HCT116 (cell line): ENCODE results near the gene CLSTN1. TPM values are rescaled to one million over a fixed set of nuclear protein-coding genes. Genes with fewer than 3 reads are reported as not detected.
"Not testable (repeated sequence)": the region's sequence is repeated elsewhere in the genome, so short reads cannot be mapped to it uniquely, and the experiment has no call there.

ENCODE experiments used
- ATAC-seq: fragments of 200-7000 bp; cut with Tn5 transposase; 2 replicates; pipeline ENCODE4 v1.9.1; 2020; ENCODE audit warnings: mild to moderate bottlenecking, moderate library complexity
- BruUV-seq: library from RNA; stranded (reverse); fragments of 400-500 nt; replicated peaks from 2 replicates; lab custom pipeline; 2021; lab: Mats Ljungman, UMichigan
- CTCF ChIA-PET: fragments of 300-600 bp; sonication (Branson Sonifier 250); formaldehyde crosslinking; loops from one replicate; lab custom pipeline; 2021; ENCODE audit warnings: antibody characterized with exemption; lab: Charles Lee
- POLR2A ChIA-PET: fragments of 300-600, 350-600 bp; sonication (Branson Sonifier 250); formaldehyde crosslinking; loops from one replicate; lab custom pipeline; 2021; ENCODE audit warnings: antibody characterized with exemption; lab: Charles Lee
- RAD21 ChIA-PET, 2 experiments: fragments of 300-600 bp; sonication (Branson Sonifier 250); formaldehyde crosslinking; loops; one replicate each; lab custom pipeline; 2023; ENCODE audit warnings: low total read pairs in 2 of 2; ENCODE audit not compliant: uncharacterized antibody in 2 of 2, unreplicated experiment in 2 of 2, low non-redundant PET in 1 of 2; lab: Charles Lee
- DNase-seq: peaks from one replicate; pipeline ENCODE4 v3.0.0-alpha.2; 2010; ENCODE audit warnings: low read depth, low spot score
- H2AFZ ChIP-seq: fragments of 200-600 bp; shearing (Covaris generic), sonication (generic); 2 replicates; pipeline ENCODE4 v1.6.1; 2017; ENCODE audit warnings: low read depth, mixed run types, mixed read lengths, antibody characterized with exemption, low read length; ENCODE audit not compliant: poor library complexity, severe bottlenecking
- H3K27ac ChIP-seq: 2 replicates; pipeline ENCODE4 v1.5.1; 2012; ENCODE audit warnings: low read depth, low read length
- H3K27me3 ChIP-seq: fragments of 200-600 bp; sonication (generic); 2 replicates; pipeline ENCODE4 v1.6.1; 2016; ENCODE audit warnings: mixed run types, low read length, mixed read lengths; ENCODE audit not compliant: insufficient read depth
- H3K36me3 ChIP-seq, 2 experiments: fragments of 200-500 bp in 1 of 2; fragments of 200-600 bp in 1 of 2; sonication (Bioruptor generic) in 1 of 2; sonication (generic) in 1 of 2; 2 replicates each; pipeline versions ENCODE4 v1.5.1 to v1.6.1; 2014 to 2016; ENCODE audit warnings: low read length in 2 of 2, inconsistent platforms in 1 of 2, mixed read lengths in 1 of 2, mixed run types in 1 of 2; ENCODE audit not compliant: insufficient read depth in 2 of 2, control insufficient read depth in 1 of 2
- H3K4me1 ChIP-seq, 2 experiments: fragments of 200-600 bp in 1 of 2; sonication (generic) in 1 of 2; 2 replicates each; pipeline versions ENCODE4 v1.5.1 to v1.6.1; 2012 to 2017; ENCODE audit warnings: low read length in 2 of 2, inconsistent platforms in 1 of 2, mild to moderate bottlenecking in 1 of 2, mixed read lengths in 1 of 2, mixed run types in 1 of 2, moderate library complexity in 1 of 2; ENCODE audit not compliant: insufficient read depth in 2 of 2, control insufficient read depth in 1 of 2
- H3K4me2 ChIP-seq: fragments of 200-600 bp; sonication (generic); 2 replicates; pipeline ENCODE4 v1.6.1; 2017; ENCODE audit warnings: mixed run types, low read length, mixed read lengths
- H3K4me3 ChIP-seq, 2 experiments: fragments of 200-600 bp in 1 of 2; sonication (generic) in 1 of 2; replicated peaks in 1 of 2; 2 replicates each; pipeline ENCODE4 v1.5.1; 2011 to 2016; ENCODE audit warnings: low read length in 2 of 2, control low read depth in 1 of 2, low read depth in 1 of 2, mild to moderate bottlenecking in 1 of 2, mixed read lengths in 1 of 2, mixed run types in 1 of 2
- H3K79me2 ChIP-seq: fragments of 200-600 bp; sonication (generic); 2 replicates; pipeline ENCODE4 v1.6.1; 2017; ENCODE audit warnings: mild to moderate bottlenecking, mixed run types, low read length, moderate library complexity, mixed read lengths; ENCODE audit not compliant: insufficient read depth
- H3K9ac ChIP-seq: fragments of 200-600 bp; sonication (generic); 2 replicates; pipeline ENCODE4 v1.6.1; 2016; ENCODE audit warnings: low read length, mixed read lengths
- H3K9me2 ChIP-seq: fragments of 200-600 bp; sonication (generic), shearing (Covaris generic); 2 replicates; pipeline ENCODE4 v1.6.1; 2017; ENCODE audit warnings: mixed run types, mild to moderate bottlenecking, moderate library complexity; ENCODE audit not compliant: insufficient read depth
- H3K9me3 ChIP-seq, 2 experiments: fragments of 200-500 bp in 1 of 2; fragments of 200-600 bp in 1 of 2; sonication (Bioruptor generic) in 1 of 2; sonication (generic) in 1 of 2; 2 replicates each; pipeline ENCODE4 v1.6.1; 2014 to 2017; ENCODE audit warnings: low read length in 2 of 2, mixed read lengths in 2 of 2, inconsistent platforms in 1 of 2, low read depth in 1 of 2, mild to moderate bottlenecking in 1 of 2, mixed run types in 1 of 2, moderate library complexity in 1 of 2; ENCODE audit not compliant: control insufficient read depth in 1 of 2, insufficient read depth in 1 of 2
- H4K20me1 ChIP-seq: fragments of 200-600 bp; sonication (generic), shearing (Covaris generic); 2 replicates; pipeline ENCODE4 v1.6.1; 2017; ENCODE audit warnings: mixed run types, mild to moderate bottlenecking, moderate library complexity; ENCODE audit not compliant: insufficient read depth
- EZH2phosphoT487 ChIP-seq: fragments of 200-600 bp; IDR thresholded peaks from 2 replicates; pipeline ENCODE4 v1.6.1; 2018; ENCODE audit warnings: antibody characterized with exemption, borderline replicate concordance
- JUND ChIP-seq: IDR thresholded peaks from 2 replicates; pipeline ENCODE4 v1.6.1; 2012
- POLR2A ChIP-seq: IDR thresholded peaks from 2 replicates; pipeline ENCODE4 v1.7.0; 2011; ENCODE audit warnings: borderline replicate concordance; ENCODE audit not compliant: insufficient read depth, insufficient read length; ENCODE audit errors: extremely low read depth
- SIN3A ChIP-seq: IDR thresholded peaks from 2 replicates; pipeline ENCODE4 v1.6.1; 2012; ENCODE audit warnings: low read depth
- SRF ChIP-seq: IDR thresholded peaks from 2 replicates; pipeline ENCODE4 v1.6.1; 2012; ENCODE audit warnings: low read depth
- TCF7L2 ChIP-seq: IDR thresholded peaks from 2 replicates; pipeline ENCODE4 v1.7.0; 2011; ENCODE audit warnings: borderline replicate concordance, inconsistent platforms; ENCODE audit not compliant: insufficient read depth, insufficient read length; ENCODE audit errors: extremely low read depth
- ZNF274 ChIP-seq: fragments of 200-500 bp; sonication (Bioruptor generic); IDR thresholded peaks from 2 replicates; pipeline ENCODE4 v1.6.1; 2014; ENCODE audit warnings: mild to moderate bottlenecking, low read depth, low read length, inconsistent platforms
- intact Hi-C: fragments of 100-400 bp; cut with micrococcal nuclease; formaldehyde crosslinking; loops from 2 replicates; pipeline ENCODE4 v1.10.0; 2022
- total RNA-seq: library from RNA; stranded (reverse); gene quantifications from one replicate; pipeline ENCODE4 v1.2.1, GENCODE V29; 2021; ENCODE audit not compliant: unreplicated experiment

The CLSTN1 gene
- total RNA-seq, 1 experiment from 2014 or later: 113 TPM

DNA sequence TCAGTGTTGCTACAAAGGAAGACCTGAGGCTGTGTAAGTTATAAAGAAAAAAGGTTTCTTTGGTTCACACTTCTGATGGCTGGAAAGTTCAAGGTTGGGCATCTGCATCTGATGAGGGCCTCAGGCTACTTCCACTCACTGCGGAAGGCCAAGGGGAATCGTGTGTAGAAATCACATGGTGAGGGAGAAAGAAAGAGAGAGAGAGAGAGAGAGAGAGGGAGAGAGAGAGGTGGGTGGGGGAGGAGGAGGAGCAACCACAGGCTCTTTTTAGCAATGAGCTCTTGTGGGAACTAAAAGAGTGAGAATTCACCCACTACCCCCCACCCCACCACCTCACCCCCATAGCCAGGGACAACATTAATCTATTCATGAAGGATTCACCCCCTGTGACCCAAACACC, 59.9 kb downstream of the CLSTN1 start:
- Histone ChIP-seq H3K36me3 (no peaks in the 10 kb centered on the region; a peak in 2 of 4 replicates), H3K9me3 (no peaks in the 10 kb centered on the region), H2AFZ (no peak overlapping the region), H3K79me2 (peaks cover 47% of the 10 kb centered on the region), H3K4me2 (no peak overlapping the region), H3K4me1 (peaks cover 5 to 31% of the 10 kb centered on the region in 2 experiments; a peak in 3 of 4 replicates), H3K9me2 (no peaks in the 10 kb centered on the region), H3K27ac (no peak overlapping the region), H3K27me3 (no peaks in the 10 kb centered on the region), H3K9ac (no peak overlapping the region), H3K4me3 (no peak overlapping the region), H4K20me1 (peaks cover 11% of the 10 kb centered on the region; the same call in 1 of the 2 replicates)
- ATAC-seq (no peak), DNase-seq (no peak)
- no TSS peak for BruUV-seq
- no peak for TF ChIP-seq EZH2phosphoT487
- CTCF ChIA-PET: interaction anchor here (1.0 kb wide), 1 partner anchor 21 kb away, joined by 3 read pairs; no protein-coding TSS in a partner anchor
- POLR2A ChIA-PET: no interaction called here
- intact Hi-C loops: no loop called here
- RAD21 ChIA-PET: no interaction called here

DNA sequence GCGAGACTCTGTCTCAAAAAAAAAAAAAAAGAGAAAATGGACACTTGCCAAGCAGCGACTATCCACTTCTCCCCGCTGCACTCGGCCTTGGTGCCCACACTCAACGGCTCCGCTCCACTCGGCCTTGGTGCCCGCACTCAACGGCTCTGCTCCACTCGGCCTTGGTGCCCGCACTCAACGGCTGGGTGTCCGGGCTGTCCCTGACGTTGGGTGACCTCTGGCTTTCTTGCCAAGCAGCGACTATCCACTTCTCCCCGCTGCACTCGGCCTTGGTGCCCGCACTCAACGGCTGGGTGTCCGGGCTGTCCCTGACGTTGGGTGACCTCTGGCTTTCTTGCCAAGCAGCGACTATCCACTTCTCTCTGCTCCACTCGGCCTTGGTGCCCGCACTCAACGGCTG, 61.3 kb downstream of the CLSTN1 start:
- H3K4me2 ChIP-seq, H3K9ac ChIP-seq, H2AFZ ChIP-seq, H3K27me3 ChIP-seq, intact Hi-C loops, H3K27ac ChIP-seq, H3K9me3 ChIP-seq, DNase-seq, H3K4me3 ChIP-seq, BruUV-seq, CTCF ChIA-PET, ATAC-seq, RAD21 ChIA-PET, POLR2A ChIA-PET, H3K9me2 ChIP-seq, H4K20me1 ChIP-seq, H3K36me3 ChIP-seq: not testable (repeated sequence)
- peaks cover 5 to 22% of the 10 kb centered on the region in 2 experiments; a peak in 2 of 4 replicates for H3K4me1 ChIP-seq
- H3K79me2 ChIP-seq: peaks cover 48% of the 10 kb centered on the region

DNA sequence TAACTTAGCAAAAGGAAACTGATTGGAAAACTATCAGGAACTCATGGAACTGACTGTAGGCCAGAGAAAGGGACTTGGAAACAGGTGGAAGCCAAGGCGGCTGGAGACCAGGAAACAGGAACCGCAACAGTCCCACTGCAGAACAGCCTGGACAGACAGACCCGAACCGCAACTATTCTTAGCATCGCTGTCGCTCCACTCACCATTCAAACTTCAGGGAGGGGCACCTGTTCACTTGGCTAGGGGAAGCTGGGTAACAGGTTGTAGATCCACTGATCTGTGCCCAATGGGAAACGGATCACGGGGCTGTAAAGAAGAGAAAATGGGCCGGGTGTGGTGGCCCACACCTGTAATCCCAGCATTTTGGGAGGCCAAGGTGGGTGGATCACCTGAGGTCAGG, 61.9 kb downstream of the CLSTN1 start:
- Histone ChIP-seq H3K4me3 (no peak overlapping the region), H3K9me2 (no peaks in the 10 kb centered on the region), H3K4me1 (peaks cover 5 to 16% of the 10 kb centered on the region in 2 experiments; a peak in 2 of 4 replicates), H3K4me2 (no peak overlapping the region), H3K27ac (no peak overlapping the region), H2AFZ (no peak overlapping the region), H3K9ac (no peak overlapping the region), H3K9me3 (no peaks in the 10 kb centered on the region), H3K36me3 (no peaks in the 10 kb centered on the region; a peak in 2 of 4 replicates), H3K79me2 (peaks cover 47% of the 10 kb centered on the region), H3K27me3 (no peaks in the 10 kb centered on the region), H4K20me1 (peaks cover 7% of the 10 kb centered on the region; the same call in 1 of the 2 replicates)
- no TSS peak for BruUV-seq
- intact Hi-C loops: no loop called here
- ChIA-PET CTCF (no interaction called here), POLR2A (interaction anchor here (0.5 kb wide), 1 partner anchor 17 kb away, joined by 3 read pairs; no protein-coding TSS in a partner anchor), RAD21 (no interaction called here)
- TF ChIP-seq SRF: no peak
- no peak for TF ChIP-seq POLR2A
- TF ChIP-seq JUND: no peak
- TF ChIP-seq ZNF274: no peak
- TF ChIP-seq EZH2phosphoT487: no peak
- no peak for TF ChIP-seq TCF7L2
- TF ChIP-seq SIN3A: no peak
- no peak for ATAC-seq
- no peak for DNase-seq
